Sigmoid colon (tissue), 4 donors: ENCODE results near the gene HAO1.

ENCODE experiments used
- CTCF ChIP-seq, 4 experiments: fragments of 450-650 bp in 3 of 4; fragments of 200-600 bp in 1 of 4; IDR thresholded peaks; one replicate each; pipeline ENCODE4 v1.5.1; 2016 to 2019; ENCODE audit warnings: antibody characterized with exemption in 4 of 4, mild to moderate bottlenecking in 3 of 4, moderate library complexity in 2 of 4
- POLR2A ChIP-seq, 2 donors: fragments of 450-650 bp; IDR thresholded peaks; one replicate each; pipeline ENCODE4 v1.6.1; 2016; ENCODE audit warnings: antibody characterized with exemption in 2 of 2, mild to moderate bottlenecking in 2 of 2, moderate library complexity in 2 of 2
- POLR2AphosphoS5 ChIP-seq, 4 donors: sonication (generic); formaldehyde crosslinking; IDR thresholded peaks; one replicate each; pipeline ENCODE4 v1.6.1; 2017; ENCODE audit warnings: antibody characterized with exemption in 4 of 4

- no peak for TF ChIP-seq CTCF (IDR thresholded peaks at IDR 0.05)
- TF ChIP-seq POLR2A (IDR thresholded peaks at IDR 0.05), result no peak
- TF ChIP-seq POLR2AphosphoS5 (IDR thresholded peaks at IDR 0.05), result no peak
Observed at GRCh38 chr20:7938058-7938457, 2.2 kb downstream of the HAO1 start.
